A549 (cell line): ENCODE results near the gene SPTY2D1. TPM values are rescaled to one million over a fixed set of nuclear protein-coding genes. Genes with fewer than 3 reads are reported as not detected.
A peak's percentile ranks its signal among the peaks of the same experiment; 100 is the strongest.

Experiments
- ATAC-seq, 2 experiments: fragments of 200-7000 bp in 1 of 2; fragments of >200 bp in 1 of 2; cut with Nextera tagmentation in 1 of 2; cut with Tn5 transposase in 1 of 2; 3 replicates each; pipeline versions ENCODE4 v1.8.0 to v1.9.1; 2018 to 2020; ENCODE audit warnings: mild to moderate bottlenecking in 1 of 2, moderate library complexity in 1 of 2
- CTCF ChIA-PET: fragments of 300-600 bp; sonication (Branson Sonifier 250); formaldehyde crosslinking; extraction: SDS; loops from one replicate; lab custom pipeline; 2021; ENCODE audit warnings: antibody characterized with exemption, inconsistent platforms; lab: Yijun Ruan, JAX
- POLR2A ChIA-PET: fragments of 350-600 bp; formaldehyde crosslinking; extraction: SDS; loops from one replicate; lab custom pipeline; 2021; ENCODE audit warnings: antibody characterized with exemption, inconsistent platforms; lab: Yijun Ruan, JAX
- DNase-seq, 2 experiments: peaks; one replicate each; pipeline versions ENCODE4 v3.0.0 to v3.0.0-alpha.2; 2011 to 2016; ENCODE audit warnings: low read depth in 1 of 2, low spot score in 1 of 2
- FAIRE-seq: peaks from 2 replicates; lab custom pipeline; 2011; peaks lifted over from hg19 to GRCh38; lab: Jason Lieb, UNC
- H3K27ac ChIP-seq, 2 experiments: fragments of >200 bp; sonication (Bioruptor Twin); formaldehyde crosslinking; 3 replicates each; pipeline ENCODE4 v1.5.1; 2016 to 2017
- H3K4me1 ChIP-seq: fragments of >200 bp; sonication (Bioruptor Twin); formaldehyde crosslinking; 3 replicates; pipeline ENCODE4 v1.6.1; 2016
- H3K4me2 ChIP-seq: fragments of >200 bp; sonication (Bioruptor Twin); formaldehyde crosslinking; 3 replicates; pipeline ENCODE4 v1.6.1; 2016
- H3K4me3 ChIP-seq: fragments of >200 bp; sonication (Bioruptor Twin); formaldehyde crosslinking; 3 replicates; pipeline ENCODE4 v1.5.1; 2016
- H3K9me3 ChIP-seq: fragments of >200 bp; sonication (Bioruptor Twin); formaldehyde crosslinking; 3 replicates; pipeline ENCODE4 v1.6.1; 2016
- ATOH8 ChIP-seq: fragments of 250-450 bp; sonication (Bioruptor Pico); IDR thresholded peaks from 2 replicates; pipeline ENCODE4 v1.5.0; 2020; ENCODE audit warnings: low read depth, mild to moderate bottlenecking, moderate library complexity
- BCL3 ChIP-seq: fragments of >200 bp; sonication (Bioruptor Twin); formaldehyde crosslinking; IDR thresholded peaks from 3 replicates; pipeline ENCODE4 v1.6.1; 2016
- CBX2 ChIP-seq: fragments of 200-600 bp; sonication (generic); IDR thresholded peaks from 2 replicates; pipeline ENCODE4 v1.6.1; 2016; ENCODE audit warnings: low read depth, mild to moderate bottlenecking, borderline replicate concordance
- CBX8 ChIP-seq: fragments of 200-600 bp; sonication (generic); IDR thresholded peaks from 2 replicates; pipeline ENCODE4 v1.6.1; 2016
- CEBPB ChIP-seq, 2 experiments: fragments of >200 bp in 1 of 2; sonication (Bioruptor Twin) in 1 of 2; formaldehyde crosslinking in 1 of 2; IDR thresholded peaks; 2 replicates each; pipeline ENCODE4 v1.6.1; 2012 to 2016
- CHD2 ChIP-seq: fragments of 150-350 bp; IDR thresholded peaks from 2 replicates; pipeline ENCODE4 v1.6.1; 2014; ENCODE audit warnings: low read length; ENCODE audit not compliant: partially characterized antibody
- CHD4 ChIP-seq: fragments of 200-600 bp; sonication (generic); IDR thresholded peaks from 2 replicates; pipeline ENCODE4 v1.6.1; 2016; ENCODE audit warnings: antibody characterized with exemption, mild to moderate bottlenecking, borderline replicate concordance
- EP300 ChIP-seq, 2 experiments: fragments of >200 bp; sonication (Bioruptor Twin); formaldehyde crosslinking; IDR thresholded peaks; 2 replicates in 1 of 2; 3 replicates in 1 of 2; pipeline ENCODE4 v1.6.1; 2016 to 2017
- ESRRA ChIP-seq: fragments of 150-350 bp; IDR thresholded peaks from 2 replicates; pipeline ENCODE4 v1.6.1; 2014; ENCODE audit warnings: mild to moderate bottlenecking, low read length, borderline replicate concordance
- HDAC2 ChIP-seq: fragments of 200-600 bp; sonication (generic); IDR thresholded peaks from 2 replicates; pipeline ENCODE4 v1.6.1; 2016
- HEYL ChIP-seq: fragments of 250-450 bp; sonication (Bioruptor Pico); IDR thresholded peaks from 2 replicates; pipeline ENCODE4 v1.8.0; 2021; ENCODE audit warnings: mild to moderate bottlenecking, moderate library complexity
- HMGXB4 ChIP-seq: fragments of 250-450 bp; sonication (Bioruptor Pico); IDR thresholded peaks from 2 replicates; pipeline ENCODE4 v1.5.0; 2021; ENCODE audit warnings: mild to moderate bottlenecking, moderate library complexity, borderline replicate concordance
- HOXA7 ChIP-seq: fragments of 250-450 bp; sonication (Bioruptor Pico); IDR thresholded peaks from 2 replicates; pipeline ENCODE4 v1.5.0; 2020; ENCODE audit warnings: mild to moderate bottlenecking, moderate library complexity
- JUN ChIP-seq, 2 experiments: fragments of >200 bp; sonication (Bioruptor Twin); formaldehyde crosslinking; IDR thresholded peaks; 2 replicates in 1 of 2; 3 replicates in 1 of 2; pipeline ENCODE4 v1.6.1; 2016 to 2017
- JUNB ChIP-seq: fragments of >200 bp; sonication (Bioruptor Twin); formaldehyde crosslinking; IDR thresholded peaks from 2 replicates; pipeline ENCODE4 v1.6.1; 2016
- KDM1A ChIP-seq: fragments of 200-600 bp; sonication (generic); IDR thresholded peaks from 2 replicates; pipeline ENCODE4 v1.6.1; 2016; ENCODE audit warnings: low read depth, mild to moderate bottlenecking
- KDM5A ChIP-seq: fragments of 200-600 bp; sonication (generic); IDR thresholded peaks from 2 replicates; pipeline ENCODE4 v1.6.1; 2016; ENCODE audit warnings: antibody characterized with exemption, mild to moderate bottlenecking
- MAFK ChIP-seq: fragments of 450-650 bp; IDR thresholded peaks from 2 replicates; pipeline ENCODE4 v1.6.1; 2014; ENCODE audit not compliant: partially characterized antibody
- MAZ ChIP-seq: fragments of 150-350 bp; IDR thresholded peaks from 2 replicates; pipeline ENCODE4 v1.6.1; 2014; ENCODE audit warnings: antibody characterized with exemption, low read depth, low read length, borderline replicate concordance
- MYC ChIP-seq: IDR thresholded peaks from 2 replicates; pipeline ENCODE4 v1.6.1; 2012; ENCODE audit warnings: mild to moderate bottlenecking, inconsistent platforms, low read length, improper control_type of control experiment, borderline replicate concordance
- NFE2L2 ChIP-seq: fragments of 150-350 bp; conservative IDR thresholded peaks from 2 replicates; pipeline ENCODE4 v1.6.1; 2014; ENCODE audit warnings: low read length
- PHF8 ChIP-seq: fragments of 200-600 bp; sonication (generic); IDR thresholded peaks from 2 replicates; pipeline ENCODE4 v1.6.1; 2016; ENCODE audit warnings: low read depth, mild to moderate bottlenecking, antibody characterized with exemption, moderate library complexity, borderline replicate concordance
- POLR2A ChIP-seq: IDR thresholded peaks from 2 replicates; pipeline ENCODE4 v1.6.1; 2012; ENCODE audit warnings: mild to moderate bottlenecking, low read length
- POLR2AphosphoS2 ChIP-seq: conservative IDR thresholded peaks from 2 replicates; pipeline ENCODE4 v1.6.1; 2012; ENCODE audit warnings: low read length, improper control_type of control experiment, inconsistent platforms
- RARB ChIP-seq: fragments of 250-450 bp; sonication (Bioruptor Pico); IDR thresholded peaks from 2 replicates; pipeline ENCODE4 v1.8.0; 2021; ENCODE audit warnings: mild to moderate bottlenecking, moderate library complexity
- RFX5 ChIP-seq: fragments of 450-650 bp; IDR thresholded peaks from 2 replicates; pipeline ENCODE4 v1.7.1; 2014; ENCODE audit warnings: antibody characterized with exemption, mild to moderate bottlenecking, moderate library complexity
- SMC3 ChIP-seq: fragments of >200 bp; sonication (Bioruptor Twin); formaldehyde crosslinking; IDR thresholded peaks from 3 replicates; pipeline ENCODE4 v1.6.1; 2018; ENCODE audit warnings: inconsistent platforms
- TP53 ChIP-seq: fragments of 250-450 bp; sonication (Bioruptor Pico); IDR thresholded peaks from 2 replicates; pipeline ENCODE4 v1.5.0; 2021; ENCODE audit warnings: mild to moderate bottlenecking, moderate library complexity
- USF2 ChIP-seq: fragments of 450-650 bp; IDR thresholded peaks from 2 replicates; pipeline ENCODE4 v1.6.1; 2014; ENCODE audit warnings: antibody characterized with exemption
- ZSCAN20 ChIP-seq: fragments of 250-450 bp; sonication (Bioruptor Pico); IDR thresholded peaks from 2 replicates; pipeline ENCODE4 v1.8.0; 2022; ENCODE audit warnings: mild to moderate bottlenecking, moderate library complexity
- WGBS: methylation state at CpG from one replicate; pipeline ENCODE4 v1.1.6; 2017; ENCODE audit errors: missing lambda C conversion rate; 5-methylcytosine and 5-hydroxymethylcytosine counted together
- polyA minus RNA-seq: library from RNA; depleted of rRNA, polyadenylated mRNA; stranded (reverse); fragments of >200 nt; gene quantifications from 2 replicates; pipeline ENCODE4 v1.2.3, GENCODE V29; 2011; rRNA and poly(A)+ RNA removed
- polyA plus RNA-seq, 4 experiments: library from polyadenylated mRNA; depleted of rRNA in 3 of 4; stranded (reverse); fragments of >200 nt; fragmentation: RNase III in 1 of 4; extraction: RNeasy Plus Mini Kit Qiagen cat#74134 plus additional on column Dnase treatment in 1 of 4; gene quantifications; 2 replicates in 3 of 4; 3 replicates in 1 of 4; pipeline ENCODE4 v1.2.3, GENCODE V29; 2011 to 2017
- TF ChIP-seq, protein P1 (sequence below): IDR thresholded peaks from 2 replicates; pipeline ENCODE4 v1.6.1; 2012
- TF ChIP-seq, protein P2 (sequence below): IDR thresholded peaks from 2 replicates; pipeline ENCODE4 v1.6.1; 2012; ENCODE audit warnings: low read depth, borderline replicate concordance

SPTY2D1 gene, protein sequence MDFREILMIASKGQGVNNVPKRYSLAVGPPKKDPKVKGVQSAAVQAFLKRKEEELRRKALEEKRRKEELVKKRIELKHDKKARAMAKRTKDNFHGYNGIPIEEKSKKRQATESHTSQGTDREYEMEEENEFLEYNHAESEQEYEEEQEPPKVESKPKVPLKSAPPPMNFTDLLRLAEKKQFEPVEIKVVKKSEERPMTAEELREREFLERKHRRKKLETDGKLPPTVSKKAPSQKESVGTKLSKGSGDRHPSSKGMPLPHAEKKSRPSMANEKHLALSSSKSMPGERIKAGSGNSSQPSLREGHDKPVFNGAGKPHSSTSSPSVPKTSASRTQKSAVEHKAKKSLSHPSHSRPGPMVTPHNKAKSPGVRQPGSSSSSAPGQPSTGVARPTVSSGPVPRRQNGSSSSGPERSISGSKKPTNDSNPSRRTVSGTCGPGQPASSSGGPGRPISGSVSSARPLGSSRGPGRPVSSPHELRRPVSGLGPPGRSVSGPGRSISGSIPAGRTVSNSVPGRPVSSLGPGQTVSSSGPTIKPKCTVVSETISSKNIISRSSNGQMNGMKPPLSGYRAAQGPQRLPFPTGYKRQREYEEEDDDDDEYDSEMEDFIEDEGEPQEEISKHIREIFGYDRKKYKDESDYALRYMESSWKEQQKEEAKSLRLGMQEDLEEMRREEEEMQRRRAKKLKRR
- polyA plus RNA-seq (2011; rRNA removed): 16.2 and 24.6 TPM in 2 replicates
- 5.0 and 6.8 TPM in 2 replicates for polyA plus RNA-seq (2012; cell fraction: cytosol; rRNA removed)
- 4.7 and 7.3 TPM in 2 replicates for polyA plus RNA-seq (2012; cell fraction: nucleus; rRNA removed)
- 14.1 to 14.9 TPM (median 14.1 TPM) in 3 replicates for polyA plus RNA-seq (2017; fragmentation: RNase III; extraction: RNeasy Plus Mini Kit Qiagen cat#74134 plus additional on column Dnase treatment)
- polyA minus RNA-seq: 17.6 and 17.7 TPM in 2 replicates

DNA sequence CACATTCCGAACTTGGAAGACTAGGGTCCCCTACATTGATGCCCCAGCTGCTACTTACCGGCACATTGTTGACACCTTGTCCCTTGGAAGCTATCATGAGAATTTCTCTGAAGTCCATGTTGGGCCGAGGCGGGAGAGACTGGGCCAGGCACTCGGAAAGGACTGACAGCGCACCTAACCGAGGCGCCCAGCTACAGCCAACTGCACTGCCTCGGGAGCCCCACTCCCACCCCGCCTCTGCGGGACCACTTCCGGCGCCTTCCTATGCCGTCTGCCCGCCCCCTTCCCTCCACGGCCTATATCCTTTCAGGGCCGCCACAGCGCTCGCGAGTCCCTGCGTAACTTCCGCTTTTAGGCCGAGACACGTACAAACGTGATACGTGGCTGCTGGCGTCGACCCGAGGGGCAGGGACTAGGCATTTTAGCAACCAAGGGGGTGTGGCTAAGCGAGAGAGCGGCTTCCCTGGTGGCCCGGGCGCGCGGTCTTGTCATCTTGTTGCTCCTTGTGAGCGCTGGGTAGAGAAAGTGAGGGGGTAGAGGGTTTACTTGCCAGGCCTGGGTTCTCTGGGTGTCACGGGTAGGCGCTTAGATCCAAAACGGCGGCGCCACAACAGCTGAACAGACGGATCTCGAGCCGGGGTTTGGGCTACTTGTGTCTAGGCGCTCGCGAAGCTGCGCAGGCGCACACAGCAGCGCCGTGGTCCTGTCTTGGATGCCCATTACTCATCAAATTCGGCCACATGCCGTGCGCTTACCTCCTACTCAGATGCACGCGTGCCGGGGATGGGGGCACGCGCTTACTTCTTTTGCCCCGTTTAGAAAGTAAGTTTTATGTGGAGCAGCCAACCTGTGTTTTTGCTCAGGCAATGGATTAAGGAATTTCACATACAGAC, at the start of gene SPTY2D1:
SPTY2D1 (minus strand) TSS at position 203 of the 893 bp plus-strand sequence; CDS start at position 118, 85 bp downstream.
- DNase-seq: peak; percentile 96 to 99
- Histone ChIP-seq H3K4me2 (peak within 1 kb of the TSS; percentile 100), H3K9me3 (no peaks in the 10 kb centered on the region), H3K27ac (peak within 1 kb of the TSS; percentile 85 to 92), H3K4me3 (peak within 1 kb of the TSS; percentile 74), H3K4me1 (peaks cover 11% of the 10 kb centered on the region)
- ATAC-seq: peak; percentile 98 to 99
- WGBS: under 1% methylated on average over 33 of the region's 60 CpGs
- POLR2A ChIA-PET: interaction anchor here (0.7 to 2.7 kb wide), 10 partner anchors 10 to 250 kb away, joined by 3 to 13 read pairs (median 6); partner anchors contain the start of genes TMEM86A and UEVLD
- peak; percentile 90 for FAIRE-seq
- CTCF ChIA-PET: interaction anchor here (0.8 to 1.8 kb wide), 7 partner anchors 11 to 130 kb away, joined by 3 to 4 read pairs (median 3); partner anchors contain the start of gene IGSF22
- TF ChIP-seq CBX8 (no peak), KDM5A (peak; percentile 61), ATOH8 (CRISPR knock-in tag) (peak; percentile 91), HOXA7 (peak; percentile 76; the same call in 1 of the 2 replicates), KDM1A (no peak), POLR2AphosphoS2 (no peak), CHD2 (peak; percentile 73), USF2 (peak; percentile 47), CHD4 (no peak), MAZ (no peak), HDAC2 (no peak), NFE2L2 (0 out of 2 replicates have a peak, but pooled peaks have one; percentile 20), CEBPB (IDR thresholded peaks at IDR 0.05) (no peak), JUN (IDR thresholded peaks at IDR 0.05) (peak; percentile 84 to 96), EP300 (IDR thresholded peaks at IDR 0.05) (peak in 1 of 2 experiments; percentile 11; a peak in 1 of 5 replicates), MYC (peak; percentile 66; the same call in 1 of the 2 replicates), RFX5 (no peak), ESRRA (no peak), MAFK (peak; percentile 85), ZSCAN20 (CRISPR knock-in tag) (no peak), HMGXB4 (CRISPR knock-in tag) (no peak), JUNB (no peak), POLR2A (peak; percentile 68), BCL3 (peak; percentile 83; the same call in 2 of the 3 replicates), SMC3 (no peak), HEYL (no peak), CBX2 (no peak), PHF8 (peak; percentile 87), TP53 (CRISPR knock-in tag) (peak; percentile 91), RARB (peak; percentile 82; the same call in 1 of the 2 replicates)
- TF ChIP-seq, protein P1, sequence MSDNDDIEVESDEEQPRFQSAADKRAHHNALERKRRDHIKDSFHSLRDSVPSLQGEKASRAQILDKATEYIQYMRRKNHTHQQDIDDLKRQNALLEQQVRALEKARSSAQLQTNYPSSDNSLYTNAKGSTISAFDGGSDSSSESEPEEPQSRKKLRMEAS: peak; percentile 95
- TF ChIP-seq, protein P2, sequence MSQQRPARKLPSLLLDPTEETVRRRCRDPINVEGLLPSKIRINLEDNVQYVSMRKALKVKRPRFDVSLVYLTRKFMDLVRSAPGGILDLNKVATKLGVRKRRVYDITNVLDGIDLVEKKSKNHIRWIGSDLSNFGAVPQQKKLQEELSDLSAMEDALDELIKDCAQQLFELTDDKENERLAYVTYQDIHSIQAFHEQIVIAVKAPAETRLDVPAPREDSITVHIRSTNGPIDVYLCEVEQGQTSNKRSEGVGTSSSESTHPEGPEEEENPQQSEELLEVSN: peak; percentile 91
